Upper lobe of left lung (tissue), 4 donors: Measurements from ENCODE around the gene SORCS1.

Experiments
- EP300 ChIP-seq, 4 donors: sonication (generic); formaldehyde crosslinking; IDR thresholded peaks; one replicate each; pipeline ENCODE4 v1.5.1; 2017; ENCODE audit warnings: antibody characterized with exemption in 4 of 4, control low read depth in 2 of 4
- POLR2A ChIP-seq, 4 donors: fragments of 450-650 bp; IDR thresholded peaks; one replicate each; pipeline ENCODE4 v1.5.1; 2016 to 2017; ENCODE audit warnings: antibody characterized with exemption in 4 of 4, mild to moderate bottlenecking in 2 of 4
- TF ChIP-seq, protein P1 (sequence below), 6 experiments: fragments of 450-650 bp in 4 of 6; fragments of 200-600 bp in 2 of 6; sonication (generic) in 2 of 6; IDR thresholded peaks; one replicate each; pipeline ENCODE4 v1.5.1; 2016 to 2019; ENCODE audit warnings: antibody characterized with exemption in 6 of 6

DNA sequence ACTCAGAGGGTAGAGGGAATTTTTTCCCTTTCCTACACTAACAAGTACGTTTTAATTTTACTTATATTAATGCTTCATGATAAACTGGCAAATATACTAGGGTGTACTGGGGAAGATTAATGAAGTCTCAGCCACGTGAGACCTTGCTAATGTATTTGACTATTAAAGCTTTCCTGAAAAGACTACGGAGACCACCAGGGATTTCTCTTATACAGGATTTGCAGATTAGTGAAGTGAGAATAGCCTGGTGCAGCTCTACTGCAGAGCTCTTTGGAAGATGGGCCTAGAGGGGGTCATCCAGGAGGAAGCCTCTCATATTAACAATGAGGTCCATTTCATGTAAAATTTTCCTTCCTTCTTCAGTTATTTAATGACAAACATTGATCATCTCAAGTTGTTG, 379.0 kb downstream of the SORCS1 start:
- TF ChIP-seq, protein P1, sequence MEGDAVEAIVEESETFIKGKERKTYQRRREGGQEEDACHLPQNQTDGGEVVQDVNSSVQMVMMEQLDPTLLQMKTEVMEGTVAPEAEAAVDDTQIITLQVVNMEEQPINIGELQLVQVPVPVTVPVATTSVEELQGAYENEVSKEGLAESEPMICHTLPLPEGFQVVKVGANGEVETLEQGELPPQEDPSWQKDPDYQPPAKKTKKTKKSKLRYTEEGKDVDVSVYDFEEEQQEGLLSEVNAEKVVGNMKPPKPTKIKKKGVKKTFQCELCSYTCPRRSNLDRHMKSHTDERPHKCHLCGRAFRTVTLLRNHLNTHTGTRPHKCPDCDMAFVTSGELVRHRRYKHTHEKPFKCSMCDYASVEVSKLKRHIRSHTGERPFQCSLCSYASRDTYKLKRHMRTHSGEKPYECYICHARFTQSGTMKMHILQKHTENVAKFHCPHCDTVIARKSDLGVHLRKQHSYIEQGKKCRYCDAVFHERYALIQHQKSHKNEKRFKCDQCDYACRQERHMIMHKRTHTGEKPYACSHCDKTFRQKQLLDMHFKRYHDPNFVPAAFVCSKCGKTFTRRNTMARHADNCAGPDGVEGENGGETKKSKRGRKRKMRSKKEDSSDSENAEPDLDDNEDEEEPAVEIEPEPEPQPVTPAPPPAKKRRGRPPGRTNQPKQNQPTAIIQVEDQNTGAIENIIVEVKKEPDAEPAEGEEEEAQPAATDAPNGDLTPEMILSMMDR (IDR thresholded peaks at IDR 0.05) = no peak
- TF ChIP-seq POLR2A (IDR thresholded peaks at IDR 0.05) (no peak), EP300 (IDR thresholded peaks at IDR 0.05) (no peak)
